Measurements from ENCODE around the gene SIM2.

SIM2 gene

GRCh38 chr21:36700971-36701755 is 2.2 kb downstream of the SIM2 start:
- TF ChIP-seq, protein P1, sequence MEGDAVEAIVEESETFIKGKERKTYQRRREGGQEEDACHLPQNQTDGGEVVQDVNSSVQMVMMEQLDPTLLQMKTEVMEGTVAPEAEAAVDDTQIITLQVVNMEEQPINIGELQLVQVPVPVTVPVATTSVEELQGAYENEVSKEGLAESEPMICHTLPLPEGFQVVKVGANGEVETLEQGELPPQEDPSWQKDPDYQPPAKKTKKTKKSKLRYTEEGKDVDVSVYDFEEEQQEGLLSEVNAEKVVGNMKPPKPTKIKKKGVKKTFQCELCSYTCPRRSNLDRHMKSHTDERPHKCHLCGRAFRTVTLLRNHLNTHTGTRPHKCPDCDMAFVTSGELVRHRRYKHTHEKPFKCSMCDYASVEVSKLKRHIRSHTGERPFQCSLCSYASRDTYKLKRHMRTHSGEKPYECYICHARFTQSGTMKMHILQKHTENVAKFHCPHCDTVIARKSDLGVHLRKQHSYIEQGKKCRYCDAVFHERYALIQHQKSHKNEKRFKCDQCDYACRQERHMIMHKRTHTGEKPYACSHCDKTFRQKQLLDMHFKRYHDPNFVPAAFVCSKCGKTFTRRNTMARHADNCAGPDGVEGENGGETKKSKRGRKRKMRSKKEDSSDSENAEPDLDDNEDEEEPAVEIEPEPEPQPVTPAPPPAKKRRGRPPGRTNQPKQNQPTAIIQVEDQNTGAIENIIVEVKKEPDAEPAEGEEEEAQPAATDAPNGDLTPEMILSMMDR (IDR thresholded peaks at IDR 0.05; ENCODE audit: low read depth, low read length, poor library complexity, severe bottlenecking), result no peak
- no peak for TF ChIP-seq EZH2phosphoT487 (IDR thresholded peaks at IDR 0.05; ENCODE audit: borderline replicate concordance, low read length)
- Histone ChIP-seq H3K27ac (ENCODE audit: low read depth, low read length) (no peak overlapping the region), H3K4me3 (ENCODE audit: low read length) (no peak overlapping the region), H3K9me2 (replicated peaks; ENCODE audit: control insufficient read depth, low read length) (no peaks in the 10 kb centered on the region), H3K79me2 (ENCODE audit: control insufficient read depth, low read length) (no peaks in the 10 kb centered on the region), H3K36me3 (ENCODE audit: control insufficient read depth, low read length) (no peaks in the 10 kb centered on the region), H3K27me3 (ENCODE audit: control insufficient read depth, low read length) (peaks cover 18% of the 10 kb centered on the region), H3K4me2 (ENCODE audit: low read length) (no peak overlapping the region), H3K4me1 (ENCODE audit: control insufficient read depth, low read length) (no peaks in the 10 kb centered on the region), H3F3A (ENCODE audit: control insufficient read depth, insufficient read depth) (no peaks in the 10 kb centered on the region), H3K9me3 (ENCODE audit: control insufficient read depth, insufficient read depth, low read length) (peaks cover 2% of the 10 kb centered on the region; the same call in 1 of the 2 replicates), H4K20me1 (ENCODE audit: control insufficient read depth, insufficient read depth, low read depth, low read length) (no peaks in the 10 kb centered on the region)

GRCh38 chr21:36701756-36702621 is 3.1 kb downstream of the SIM2 start:
- H3F3A ChIP-seq (ENCODE audit: control insufficient read depth, insufficient read depth), result no peaks in the 10 kb centered on the region
- no peak for TF ChIP-seq EZH2phosphoT487 (IDR thresholded peaks at IDR 0.05; ENCODE audit: borderline replicate concordance, low read length)
- TF ChIP-seq, protein P1 (IDR thresholded peaks at IDR 0.05; ENCODE audit: low read depth, low read length, poor library complexity, severe bottlenecking), result no peak
- H3K27ac ChIP-seq (ENCODE audit: low read depth, low read length), result no peak overlapping the region
- peaks cover 25% of the 10 kb centered on the region for H3K27me3 ChIP-seq (ENCODE audit: control insufficient read depth, low read length)
- H3K4me1 ChIP-seq (ENCODE audit: control insufficient read depth, low read length), result no peaks in the 10 kb centered on the region
- no peaks in the 10 kb centered on the region for H4K20me1 ChIP-seq (ENCODE audit: control insufficient read depth, insufficient read depth, low read depth, low read length)
- H3K4me3 ChIP-seq (ENCODE audit: low read length), result no peak overlapping the region
- no peaks in the 10 kb centered on the region for H3K79me2 ChIP-seq (ENCODE audit: control insufficient read depth, low read length)
- H3K9me3 ChIP-seq (ENCODE audit: control insufficient read depth, insufficient read depth, low read length), result peaks cover 2% of the 10 kb centered on the region; the same call in 1 of the 2 replicates
- no peaks in the 10 kb centered on the region for H3K36me3 ChIP-seq (ENCODE audit: control insufficient read depth, low read length)
- no peaks in the 10 kb centered on the region for H3K9me2 ChIP-seq (replicated peaks; ENCODE audit: control insufficient read depth, low read length)
- no peak overlapping the region for H3K4me2 ChIP-seq (ENCODE audit: low read length)

- H3K79me2 ChIP-seq (ENCODE audit: control insufficient read depth, low read length), result no peaks in the 10 kb centered on the region
- H3K9me3 ChIP-seq (ENCODE audit: control insufficient read depth, insufficient read depth, low read length), result peaks cover 2% of the 10 kb centered on the region; the same call in 1 of the 2 replicates
- H3K4me3 ChIP-seq (ENCODE audit: low read length), result no peak overlapping the region
- H3K9me2 ChIP-seq (replicated peaks; ENCODE audit: control insufficient read depth, low read length), result no peaks in the 10 kb centered on the region
- no peaks in the 10 kb centered on the region for H3F3A ChIP-seq (ENCODE audit: control insufficient read depth, insufficient read depth)
- H3K4me2 ChIP-seq (ENCODE audit: low read length), result no peak overlapping the region
- H4K20me1 ChIP-seq (ENCODE audit: control insufficient read depth, insufficient read depth, low read depth, low read length), result no peaks in the 10 kb centered on the region
- no peaks in the 10 kb centered on the region for H3K4me1 ChIP-seq (ENCODE audit: control insufficient read depth, low read length)
- no peak overlapping the region for H3K27ac ChIP-seq (ENCODE audit: low read depth, low read length)
- no peaks in the 10 kb centered on the region for H3K36me3 ChIP-seq (ENCODE audit: control insufficient read depth, low read length)
- peaks cover 28% of the 10 kb centered on the region for H3K27me3 ChIP-seq (ENCODE audit: control insufficient read depth, low read length)
- TF ChIP-seq EZH2phosphoT487 (IDR thresholded peaks at IDR 0.05; ENCODE audit: borderline replicate concordance, low read length), result no peak
- TF ChIP-seq, protein P1 (IDR thresholded peaks at IDR 0.05; ENCODE audit: low read depth, low read length, poor library complexity, severe bottlenecking), result no peak
Observed at GRCh38 chr21:36702622-36702968, 3.7 kb downstream of the SIM2 start.

Data from DOHH2 (cell line).